Upper lobe of right lung (tissue), 1 donor: ENCODE measurements around the gene DNAJC30. TPM values are rescaled to one million over a fixed set of nuclear protein-coding genes. Genes with fewer than 3 reads are reported as not detected.

ENCODE experiments used
- ATAC-seq: fragments of 200-7000 bp; cut with Tn5 transposase; one replicate; pipeline ENCODE4 v1.9.1; 2020; ENCODE audit warnings: mild to moderate bottlenecking, moderate library complexity
- DNase-seq: peaks from one replicate; pipeline ENCODE4 v3.0.0-alpha.2; 2020
- H3K27ac ChIP-seq: fragments of 200-600 bp; one replicate; pipeline ENCODE4 v1.8.0; 2022
- H3K27me3 ChIP-seq: fragments of 200-600 bp; one replicate; pipeline ENCODE4 v1.8.0; 2022; ENCODE audit warnings: mild to moderate bottlenecking
- H3K36me3 ChIP-seq: fragments of 200-600 bp; one replicate; pipeline ENCODE4 v1.8.0; 2022
- H3K4me1 ChIP-seq: fragments of 200-600 bp; one replicate; pipeline ENCODE4 v1.8.0; 2022
- H3K4me3 ChIP-seq: fragments of 200-600 bp; one replicate; pipeline ENCODE4 v1.8.0; 2022; ENCODE audit warnings: mild to moderate bottlenecking
- H3K9me3 ChIP-seq: fragments of 200-600 bp; one replicate; pipeline ENCODE4 v1.8.0; 2022
- intact Hi-C: fragments of 100-400 bp; cut with DNase I; formaldehyde crosslinking; loops from one replicate; pipeline ENCODE4 v1.11.0; 2022
- microRNA-seq: library from miRNA; unstranded; fragments of <30 nt; microRNA quantifications from one replicate; pipeline ENCODE4 v1.2.0, GENCODE V29; 2020; ENCODE audit warnings: borderline microRNAs expressed
- total RNA-seq: library from RNA; stranded (reverse); fragmentation: NEBNext Ultra II Directional; extraction: Animal tissue kit (Norgen Biotek cat#: 25700); gene quantifications from one replicate; pipeline ENCODE4 v1.2.1, GENCODE V29; 2021
- TF ChIP-seq, protein P1 (sequence below): fragments of 200-600 bp; IDR thresholded peaks from one replicate; pipeline ENCODE4 v1.8.0; 2022; ENCODE audit warnings: antibody characterized with exemption
- donor health status: DM: no; HTN: yes; CAD: no; lungs with severe emphysema.

DNAJC30 gene
- total RNA-seq, 1 donor from 2014 or later = 10.2 TPM

- intact Hi-C loops = no loop called here
- no peak overlapping the region for H3K27ac ChIP-seq
- H3K4me1 ChIP-seq = no peaks in the 10 kb centered on the region
- H3K9me3 ChIP-seq = no peaks in the 10 kb centered on the region
- DNase-seq = no peak
- no peak for ATAC-seq
- TF ChIP-seq, protein P1, sequence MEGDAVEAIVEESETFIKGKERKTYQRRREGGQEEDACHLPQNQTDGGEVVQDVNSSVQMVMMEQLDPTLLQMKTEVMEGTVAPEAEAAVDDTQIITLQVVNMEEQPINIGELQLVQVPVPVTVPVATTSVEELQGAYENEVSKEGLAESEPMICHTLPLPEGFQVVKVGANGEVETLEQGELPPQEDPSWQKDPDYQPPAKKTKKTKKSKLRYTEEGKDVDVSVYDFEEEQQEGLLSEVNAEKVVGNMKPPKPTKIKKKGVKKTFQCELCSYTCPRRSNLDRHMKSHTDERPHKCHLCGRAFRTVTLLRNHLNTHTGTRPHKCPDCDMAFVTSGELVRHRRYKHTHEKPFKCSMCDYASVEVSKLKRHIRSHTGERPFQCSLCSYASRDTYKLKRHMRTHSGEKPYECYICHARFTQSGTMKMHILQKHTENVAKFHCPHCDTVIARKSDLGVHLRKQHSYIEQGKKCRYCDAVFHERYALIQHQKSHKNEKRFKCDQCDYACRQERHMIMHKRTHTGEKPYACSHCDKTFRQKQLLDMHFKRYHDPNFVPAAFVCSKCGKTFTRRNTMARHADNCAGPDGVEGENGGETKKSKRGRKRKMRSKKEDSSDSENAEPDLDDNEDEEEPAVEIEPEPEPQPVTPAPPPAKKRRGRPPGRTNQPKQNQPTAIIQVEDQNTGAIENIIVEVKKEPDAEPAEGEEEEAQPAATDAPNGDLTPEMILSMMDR = no peak
- no peaks in the 10 kb centered on the region for H3K36me3 ChIP-seq
- H3K4me3 ChIP-seq = no peak overlapping the region
- peaks cover 18% of the 10 kb centered on the region for H3K27me3 ChIP-seq
Observed at GRCh38 chr7:73631558-73631957, 51.7 kb downstream of the DNAJC30 start.

Small RNAs within 50 kb of the gene (microRNA-seq; reads per million reads assigned to microRNA genes)
- not detected for gene MIR4284

Other genes starting within 250 kb of the DNAJC30 start
- gene FZD9, start 249.7 kb downstream of the DNAJC30 start, total RNA-seq = 0.26 TPM
- 55.7 TPM for gene BAZ1B, start 161.2 kb downstream of the DNAJC30 start, total RNA-seq
- 71.8 TPM for gene BCL7B, start 125.8 kb downstream of the DNAJC30 start, total RNA-seq
- gene TBL2, start 104.9 kb downstream of the DNAJC30 start, total RNA-seq = 29.8 TPM
- 11.1 TPM for gene MLXIPL, start 58.9 kb downstream of the DNAJC30 start, total RNA-seq
- gene VPS37D, start 15.6 kb downstream of the DNAJC30 start, total RNA-seq = 1.4 TPM
- 38.4 TPM for gene BUD23, start 144 bp upstream of the DNAJC30 start, total RNA-seq
- gene STX1A, start 36.2 kb upstream of the DNAJC30 start, total RNA-seq = 6.3 TPM
- 19.7 TPM for gene ABHD11, start 55.3 kb upstream of the DNAJC30 start, total RNA-seq
- 11.8 TPM for gene CLDN3, start 86.8 kb upstream of the DNAJC30 start, total RNA-seq
- gene CLDN4, start 147.5 kb upstream of the DNAJC30 start, total RNA-seq = 103 TPM
- gene METTL27, start 159.1 kb upstream of the DNAJC30 start, total RNA-seq = 2.3 TPM
- not detected for gene TMEM270, start 177.7 kb upstream of the DNAJC30 start, total RNA-seq